ENCODE data around the gene ZNF26. TPM values are rescaled to one million over a fixed set of nuclear protein-coding genes. Genes with fewer than 3 reads are reported as not detected.
"Not testable (repeated sequence)": the region's sequence is repeated elsewhere in the genome, so short reads cannot be mapped to it uniquely, and the experiment has no call there.

Gene ZNF26
- total and polyA plus RNA-seq, 2 donors from 2014 or later = 2.9 to 16.4 TPM

DNA sequence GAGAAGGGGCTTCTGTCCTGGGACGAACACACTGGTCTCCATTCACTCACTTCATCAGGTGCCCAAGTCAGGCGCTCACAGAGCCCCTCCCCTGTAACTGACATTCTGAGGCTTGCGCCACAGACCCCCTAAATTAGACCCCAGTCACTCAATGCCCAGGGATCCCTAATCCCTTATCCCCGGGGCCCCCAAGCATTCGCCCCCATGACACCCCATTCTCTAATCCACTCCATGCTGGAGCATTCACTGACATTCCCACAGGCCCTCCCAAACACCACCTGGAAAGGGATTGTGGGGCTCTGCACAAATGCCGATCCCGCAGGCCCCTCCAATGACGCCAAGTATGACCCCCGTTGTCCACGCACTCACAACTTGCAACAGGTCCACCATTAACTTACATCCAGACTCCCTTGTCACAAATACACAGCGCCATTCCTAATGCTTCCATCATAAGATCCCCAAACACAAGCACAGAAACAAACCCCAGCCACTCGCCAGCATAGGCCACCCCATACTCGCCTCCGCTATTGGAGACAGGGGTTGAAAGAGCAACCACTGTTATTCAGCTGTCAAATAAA, 31.6 kb upstream of the ZNF26 start:
- peak overlapping the region in 2 of 3 donors; percentile 71 to 77 for H3K9ac ChIP-seq (ENCODE audit: low read length in 3 of 3)
- H3K9me3 ChIP-seq (ENCODE audit: control insufficient read depth in 2 of 3, insufficient read depth in 1 of 3, low read length in 3 of 3) = peaks cover 12 to 23% (median 18%) of the 10 kb centered on the region in 3 donors
- no peak overlapping the region for H3K27ac ChIP-seq (ENCODE audit: low read depth in 2 of 2, low read length in 2 of 2)
- TF ChIP-seq, protein P1, sequence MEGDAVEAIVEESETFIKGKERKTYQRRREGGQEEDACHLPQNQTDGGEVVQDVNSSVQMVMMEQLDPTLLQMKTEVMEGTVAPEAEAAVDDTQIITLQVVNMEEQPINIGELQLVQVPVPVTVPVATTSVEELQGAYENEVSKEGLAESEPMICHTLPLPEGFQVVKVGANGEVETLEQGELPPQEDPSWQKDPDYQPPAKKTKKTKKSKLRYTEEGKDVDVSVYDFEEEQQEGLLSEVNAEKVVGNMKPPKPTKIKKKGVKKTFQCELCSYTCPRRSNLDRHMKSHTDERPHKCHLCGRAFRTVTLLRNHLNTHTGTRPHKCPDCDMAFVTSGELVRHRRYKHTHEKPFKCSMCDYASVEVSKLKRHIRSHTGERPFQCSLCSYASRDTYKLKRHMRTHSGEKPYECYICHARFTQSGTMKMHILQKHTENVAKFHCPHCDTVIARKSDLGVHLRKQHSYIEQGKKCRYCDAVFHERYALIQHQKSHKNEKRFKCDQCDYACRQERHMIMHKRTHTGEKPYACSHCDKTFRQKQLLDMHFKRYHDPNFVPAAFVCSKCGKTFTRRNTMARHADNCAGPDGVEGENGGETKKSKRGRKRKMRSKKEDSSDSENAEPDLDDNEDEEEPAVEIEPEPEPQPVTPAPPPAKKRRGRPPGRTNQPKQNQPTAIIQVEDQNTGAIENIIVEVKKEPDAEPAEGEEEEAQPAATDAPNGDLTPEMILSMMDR (IDR thresholded peaks at IDR 0.05; ENCODE audit: borderline replicate concordance, extremely low read depth, insufficient read depth) = no peak
- H3K36me3 ChIP-seq (ENCODE audit: control insufficient read depth in 2 of 3, insufficient read depth in 3 of 3, low read length in 3 of 3) = peaks cover 0 to 13% (median 2%) of the 10 kb centered on the region in 3 donors
- H3K4me1 ChIP-seq (ENCODE audit: control insufficient read depth in 2 of 3, insufficient read depth in 2 of 3, low read depth in 1 of 3, low read length in 3 of 3) = peaks cover 0 to 10% (median 0%) of the 10 kb centered on the region in 3 donors
- DNase-seq (peak in 2 of 5 donors; percentile 5 to 48), FAIRE-seq (no peak)
- intact Hi-C loops (cut with DNase I) = no loop called here
- H3K27me3 ChIP-seq (ENCODE audit: control insufficient read depth, insufficient read depth, low read length) = no peaks in the 10 kb centered on the region
- peak overlapping the region; percentile 30 to 97 (median 85) for H3K4me3 ChIP-seq (ENCODE audit: low read length in 3 of 3)

DNA sequence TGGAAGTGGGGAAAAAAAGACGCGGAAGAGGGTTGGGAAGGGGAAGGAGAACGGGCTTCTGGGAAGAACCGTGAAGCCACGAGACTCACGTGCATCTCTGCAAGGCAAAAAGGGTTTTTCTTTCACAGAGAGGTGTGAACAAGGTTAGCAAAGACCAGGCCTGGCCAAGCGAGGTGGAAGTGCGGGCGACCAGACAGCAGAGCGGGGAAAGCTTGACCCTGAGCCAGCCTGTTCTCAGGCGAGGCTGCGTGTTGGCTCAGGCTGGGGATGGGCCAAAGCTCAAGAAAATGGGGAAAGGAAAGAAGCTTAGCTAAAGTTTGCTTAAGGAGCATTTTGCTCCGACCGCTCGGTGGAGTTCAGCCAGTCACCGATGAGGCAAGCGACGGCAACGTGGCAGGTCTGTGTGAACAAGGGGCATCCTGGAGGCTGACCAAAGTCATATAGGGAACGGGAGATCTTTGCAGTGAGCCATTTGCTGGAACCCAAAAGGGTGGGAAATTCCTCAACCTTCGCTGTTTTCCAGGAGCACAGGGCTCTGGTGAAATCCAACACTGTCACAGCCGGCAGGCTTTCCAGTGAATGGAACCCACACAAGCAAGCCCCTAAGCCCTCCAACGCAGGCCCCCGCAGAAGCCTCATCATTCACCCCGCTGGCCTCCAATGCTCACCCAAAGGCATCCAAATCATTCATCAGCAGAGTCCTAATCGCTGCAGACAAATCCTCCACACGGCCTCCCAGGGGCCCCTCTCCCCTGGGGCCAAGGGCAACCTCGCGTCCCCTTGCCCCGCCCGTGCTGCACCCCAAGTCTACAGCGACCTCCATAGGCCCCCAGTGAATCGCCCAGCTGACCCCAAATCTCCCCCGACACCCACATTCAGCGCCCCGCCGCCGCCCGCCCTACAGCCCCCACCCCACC, 30.8 kb upstream of the ZNF26 start:
- no peak for FAIRE-seq
- TF ChIP-seq, protein P1 (IDR thresholded peaks at IDR 0.05; ENCODE audit: borderline replicate concordance, extremely low read depth, insufficient read depth) = no peak
- H3K27me3 ChIP-seq (ENCODE audit: control insufficient read depth, insufficient read depth, low read length) = no peaks in the 10 kb centered on the region
- H3K36me3 ChIP-seq (ENCODE audit: control insufficient read depth in 2 of 3, insufficient read depth in 3 of 3, low read length in 3 of 3) = peaks cover 0 to 11% (median 0%) of the 10 kb centered on the region in 3 donors
- peak overlapping the region; percentile 74 to 97 (median 85) for H3K4me3 ChIP-seq (ENCODE audit: low read length in 3 of 3)
- intact Hi-C loops (cut with DNase I) = no loop called here
- H3K4me1 ChIP-seq (ENCODE audit: control insufficient read depth in 2 of 3, insufficient read depth in 2 of 3, low read depth in 1 of 3, low read length in 3 of 3) = peaks cover 0 to 10% (median 0%) of the 10 kb centered on the region in 3 donors
- peaks cover 12 to 16% (median 15%) of the 10 kb centered on the region in 3 donors for H3K9me3 ChIP-seq (ENCODE audit: control insufficient read depth in 2 of 3, insufficient read depth in 1 of 3, low read length in 3 of 3)
- H3K9ac ChIP-seq (ENCODE audit: low read length in 3 of 3) = peak overlapping the region; percentile 71 to 93 (median 77)
- H3K27ac ChIP-seq (ENCODE audit: low read depth in 2 of 2, low read length in 2 of 2) = peak overlapping the region; percentile 54 to 72
- DNase-seq = peak in 3 of 5 donors; percentile 57 to 78 (median 77)

DNA sequence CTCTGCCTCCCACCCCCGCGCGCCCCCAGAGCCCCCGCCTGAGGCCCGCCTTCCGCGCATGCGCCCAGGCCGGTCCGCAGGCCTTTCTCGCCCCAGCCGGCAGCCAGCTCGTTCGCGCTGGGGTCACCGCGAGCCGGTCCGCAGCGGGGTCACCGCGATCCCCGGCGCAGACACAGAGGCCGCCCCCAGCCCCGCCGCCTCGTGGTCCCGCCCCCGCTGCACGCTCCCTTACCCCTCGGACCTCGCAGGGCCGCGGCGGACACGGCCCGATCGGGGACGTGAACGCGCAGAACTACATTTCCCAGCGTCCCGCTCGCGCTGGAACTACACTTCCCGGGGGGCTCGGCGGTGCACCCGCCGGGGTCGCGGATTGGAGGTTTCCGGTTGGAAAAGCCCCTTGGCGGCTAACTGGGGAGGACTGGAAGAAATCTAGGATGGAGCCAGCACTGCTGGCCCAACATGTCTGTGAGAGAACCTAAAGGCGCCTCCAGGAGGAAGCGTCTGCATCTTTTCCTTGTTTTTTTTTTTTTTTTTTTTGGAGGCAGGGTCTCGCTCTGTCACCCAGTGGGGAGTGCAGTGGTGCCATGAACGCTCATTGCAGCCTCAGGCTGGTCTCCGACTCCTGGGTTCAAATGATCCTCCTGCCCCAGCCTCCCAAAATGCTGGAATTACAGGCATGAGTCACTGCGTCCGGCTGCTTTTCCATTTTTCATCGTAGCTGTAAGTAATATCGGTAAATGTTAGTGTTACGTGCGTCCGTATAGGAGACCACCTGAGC, 30.0 kb upstream of the ZNF26 start, which contains the start of gene ZNF605:
Gene ZNF605 (minus strand): TSS at position 296 of the 778 bp plus-strand sequence. CDS start 10,671 bp downstream, outside the sequence.
- H3K4me1 ChIP-seq (ENCODE audit: control insufficient read depth in 2 of 3, insufficient read depth in 2 of 3, low read depth in 1 of 3, low read length in 3 of 3) = peaks cover 0 to 10% (median 0%) of the 10 kb centered on the region in 3 donors
- peaks cover 0 to 6% (median 0%) of the 10 kb centered on the region in 3 donors for H3K36me3 ChIP-seq (ENCODE audit: control insufficient read depth in 2 of 3, insufficient read depth in 3 of 3, low read length in 3 of 3)
- intact Hi-C loops (cut with DNase I) = no loop called here
- H3K4me3 ChIP-seq (ENCODE audit: low read length in 3 of 3) = peak within 1 kb of the TSS; percentile 96 to 99 (median 97)
- peak within 1 kb of the TSS; percentile 83 to 93 (median 88) for H3K9ac ChIP-seq (ENCODE audit: low read length in 3 of 3)
- FAIRE-seq = no peak
- H3K9me3 ChIP-seq (ENCODE audit: control insufficient read depth in 2 of 3, insufficient read depth in 1 of 3, low read length in 3 of 3) = peaks cover 4 to 7% (median 7%) of the 10 kb centered on the region in 3 donors
- DNase-seq = peak; percentile 93 to 97 (median 95)
- H3K27ac ChIP-seq (ENCODE audit: low read depth in 2 of 2, low read length in 2 of 2) = peak within 1 kb of the TSS; percentile 84 to 94
- no peaks in the 10 kb centered on the region for H3K27me3 ChIP-seq (ENCODE audit: control insufficient read depth, insufficient read depth, low read length)
- TF ChIP-seq, protein P1 (IDR thresholded peaks at IDR 0.05; ENCODE audit: borderline replicate concordance, extremely low read depth, insufficient read depth) = no peak

DNA sequence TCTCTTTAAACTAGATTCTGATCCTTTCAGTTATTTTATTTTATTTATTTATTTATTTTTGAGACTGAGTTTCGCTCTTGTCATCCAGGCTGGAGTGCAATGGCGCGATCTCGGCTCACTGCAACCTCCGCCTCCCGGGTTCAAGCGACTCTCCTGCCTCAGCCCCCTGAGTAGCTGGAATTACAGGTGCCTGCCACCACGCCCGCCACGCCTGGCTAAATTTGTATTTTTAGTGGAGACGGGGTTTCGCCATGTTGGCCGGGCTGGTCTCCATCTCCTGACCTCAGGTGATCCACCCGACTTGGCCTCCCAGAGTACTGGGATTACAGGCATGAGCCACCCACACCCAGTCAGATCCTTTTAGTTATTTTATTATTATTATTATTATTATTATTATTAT, 24.4 kb upstream of the ZNF26 start:
- H3K9me3 ChIP-seq (ENCODE audit: control insufficient read depth in 2 of 3, insufficient read depth in 1 of 3, low read length in 3 of 3); H3K9ac ChIP-seq (ENCODE audit: low read length in 3 of 3); H3K4me3 ChIP-seq (ENCODE audit: low read length in 3 of 3); H3K36me3 ChIP-seq (ENCODE audit: control insufficient read depth in 2 of 3, insufficient read depth in 3 of 3, low read length in 3 of 3); DNase-seq; H3K27me3 ChIP-seq (ENCODE audit: control insufficient read depth, insufficient read depth, low read length); H3K27ac ChIP-seq (ENCODE audit: low read depth in 2 of 2, low read length in 2 of 2); H3K4me1 ChIP-seq (ENCODE audit: control insufficient read depth in 2 of 3, insufficient read depth in 2 of 3, low read depth in 1 of 3, low read length in 3 of 3); intact Hi-C loops (cut with DNase I); FAIRE-seq: not testable (repeated sequence)

Measured in kidney (tissue), 14 donors.